ENCODE results near the gene FGF1.

The FGF1 gene

DNA sequence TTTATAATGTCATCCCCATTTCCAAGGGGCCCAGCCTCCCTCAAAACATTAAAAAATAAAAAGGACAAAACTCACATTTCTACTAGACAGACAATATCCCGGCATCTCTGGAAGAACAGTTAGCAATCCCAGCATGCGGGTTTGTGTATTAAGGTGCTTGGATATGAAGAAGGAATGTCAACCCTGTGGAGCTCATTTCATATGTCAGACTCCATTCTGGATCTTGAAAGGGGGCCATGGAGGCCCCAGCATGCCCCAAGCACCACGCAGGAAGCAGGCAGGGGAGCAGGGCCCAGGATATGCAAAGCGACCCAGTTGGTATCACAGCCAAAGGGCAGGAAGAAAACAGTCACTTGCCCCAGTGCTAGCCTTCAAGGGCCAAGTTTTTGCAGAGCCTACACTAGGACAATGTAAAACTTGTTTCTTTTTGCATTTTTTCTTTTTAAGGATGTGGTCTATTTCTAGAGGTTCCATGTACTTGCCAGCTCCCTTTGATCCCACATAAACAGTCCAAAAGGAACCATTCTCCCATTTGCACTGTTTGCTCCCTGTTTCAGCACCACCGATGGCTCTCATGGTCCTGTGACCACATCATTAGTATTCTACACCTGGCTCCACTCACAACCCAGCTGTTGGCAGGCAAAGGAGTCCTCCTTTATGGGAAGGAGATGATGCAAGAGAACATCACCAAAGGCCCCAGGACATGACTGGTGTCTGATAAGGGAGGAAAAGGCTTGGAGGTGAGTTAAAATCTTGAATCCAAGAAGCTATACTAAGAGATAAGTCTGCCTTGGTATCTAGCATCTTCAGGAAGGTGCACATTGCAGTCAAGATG lies 58.3 kb downstream of the FGF1 start:
- intact Hi-C loops (cut with DNase I; ENCODE audit: low total_unique reads), result no loop called here
- H3K4me1 ChIP-seq, result peaks cover 0 to 29% (median 13%) of the 10 kb centered on the region in 4 donors
- no peaks in the 10 kb centered on the region for H3K36me3 ChIP-seq
- no peak overlapping the region for H3K4me3 ChIP-seq
- TF ChIP-seq CTCF (IDR thresholded peaks at IDR 0.05), result no peak
- no peaks in the 10 kb centered on the region for H3K9me3 ChIP-seq
- H3K27ac ChIP-seq, result peak overlapping the region in 1 of 2 donors; percentile 21
- H3K27me3 ChIP-seq, result no peaks in the 10 kb centered on the region
- DNase-seq, result no peak

DNA sequence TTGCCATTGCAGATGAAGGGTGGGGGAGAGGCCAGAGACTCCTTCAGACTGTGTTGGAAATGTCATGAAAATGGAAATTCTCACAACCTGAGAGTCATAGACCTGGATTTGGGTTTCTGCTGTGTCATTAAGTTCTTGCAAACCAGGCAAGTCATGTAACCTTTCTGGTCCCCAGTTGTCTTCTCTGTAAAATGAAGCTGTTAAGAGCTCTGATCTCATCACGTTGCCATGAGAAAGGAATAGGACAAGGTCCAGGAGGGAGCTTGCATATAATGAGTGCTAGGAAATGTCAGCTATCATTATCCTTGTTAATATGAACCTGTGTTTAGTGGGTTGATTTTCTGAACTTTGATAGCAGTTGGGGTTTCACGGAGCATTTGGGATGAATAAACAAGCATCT lies 59.1 kb downstream of the FGF1 start:
- DNase-seq, result no peak
- no peak for TF ChIP-seq CTCF (IDR thresholded peaks at IDR 0.05)
- intact Hi-C loops (cut with DNase I; ENCODE audit: low total_unique reads), result no loop called here
- H3K9me3 ChIP-seq, result no peaks in the 10 kb centered on the region
- no peaks in the 10 kb centered on the region for H3K27me3 ChIP-seq
- H3K36me3 ChIP-seq, result no peaks in the 10 kb centered on the region
- no peak overlapping the region for H3K4me3 ChIP-seq
- H3K4me1 ChIP-seq, result peaks cover 0 to 37% (median 17%) of the 10 kb centered on the region in 4 donors
- peak overlapping the region in 1 of 2 donors; percentile 10 for H3K27ac ChIP-seq

- Histone ChIP-seq H3K36me3 (no peaks in the 10 kb centered on the region), H3K4me1 (peaks cover 0 to 44% (median 23%) of the 10 kb centered on the region in 4 donors), H3K4me3 (no peak overlapping the region), H3K9me3 (no peaks in the 10 kb centered on the region), H3K27me3 (no peaks in the 10 kb centered on the region), H3K27ac (no peak overlapping the region)
- no peak for TF ChIP-seq CTCF (IDR thresholded peaks at IDR 0.05)
- intact Hi-C loops (cut with DNase I; ENCODE audit: low total_unique reads), result no loop called here
- DNase-seq, result no peak
Measured at GRCh38 chr5:142626099-142626498, 59.8 kb downstream of the FGF1 start.

- TF ChIP-seq CTCF (IDR thresholded peaks at IDR 0.05), result no peak
- intact Hi-C loops (cut with DNase I; ENCODE audit: low total_unique reads), result no loop called here
- no peaks in the 10 kb centered on the region for H3K36me3 ChIP-seq
- H3K27me3 ChIP-seq, result no peaks in the 10 kb centered on the region
- H3K4me3 ChIP-seq, result peak overlapping the region; percentile 15 to 23
- DNase-seq, result no peak
- H3K27ac ChIP-seq, result peak overlapping the region; percentile 64 to 71
- peaks cover 0 to 57% (median 26%) of the 10 kb centered on the region in 4 donors for H3K4me1 ChIP-seq
- H3K9me3 ChIP-seq, result no peaks in the 10 kb centered on the region
Measured at GRCh38 chr5:142621227-142621626, 64.7 kb downstream of the FGF1 start.

DNA sequence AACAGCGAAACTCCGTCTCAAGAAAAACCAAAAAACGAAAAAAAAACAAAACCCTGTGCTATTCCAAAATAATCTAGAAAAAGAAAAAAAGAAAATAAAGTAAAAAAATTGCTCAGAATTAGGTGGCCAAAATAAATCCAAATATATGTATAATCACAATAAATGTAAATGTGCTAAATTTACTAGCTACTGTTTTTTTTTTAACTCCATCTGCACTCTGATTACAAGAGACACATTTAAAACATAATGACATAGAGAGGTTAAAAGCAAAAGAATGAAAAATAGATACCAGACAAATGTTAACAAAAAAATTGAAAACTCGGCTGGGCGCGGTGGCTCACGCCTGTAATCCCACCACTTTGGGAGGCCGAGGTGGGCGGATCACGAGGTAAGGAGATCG lies 66.1 kb downstream of the FGF1 start:
- DNase-seq, result no peak
- Histone ChIP-seq H3K27me3 (no peaks in the 10 kb centered on the region), H3K9me3 (no peaks in the 10 kb centered on the region), H3K36me3 (no peaks in the 10 kb centered on the region), H3K4me3 (no peak overlapping the region), H3K4me1 (peaks cover 0 to 43% (median 16%) of the 10 kb centered on the region in 4 donors), H3K27ac (no peak overlapping the region)
- no peak for TF ChIP-seq CTCF (IDR thresholded peaks at IDR 0.05)
- intact Hi-C loops (cut with DNase I; ENCODE audit: low total_unique reads), result no loop called here
